Stomach (tissue), 4 donors: ENCODE results near the gene ADORA1.

Experiments used
- CTCF ChIP-seq, 7 experiments: fragments of 450-650 bp in 4 of 7; fragments of 200-600 bp in 3 of 7; sonication (generic) in 3 of 7; IDR thresholded peaks; one replicate each; pipeline ENCODE4 v1.5.1; 2016 to 2019; ENCODE audit warnings: antibody characterized with exemption in 7 of 7, control low read depth in 2 of 7, mild to moderate bottlenecking in 1 of 7
- EP300 ChIP-seq: sonication (generic); formaldehyde crosslinking; IDR thresholded peaks from one replicate; pipeline ENCODE4 v1.6.1; 2017; ENCODE audit warnings: antibody characterized with exemption

GRCh38 chr1:203196371-203196770 lies 68.8 kb downstream of the ADORA1 start:
- TF ChIP-seq CTCF (IDR thresholded peaks at IDR 0.05) (no peak), EP300 (no peak)
